Amniotic stem cell (primary cell): Measurements from ENCODE around the gene CERK.

ENCODE experiments used
- DNase-seq: peaks from one replicate; lab custom pipeline; 2025; lab: John Stamatoyannopoulos, UW

Gene CERK

DNA sequence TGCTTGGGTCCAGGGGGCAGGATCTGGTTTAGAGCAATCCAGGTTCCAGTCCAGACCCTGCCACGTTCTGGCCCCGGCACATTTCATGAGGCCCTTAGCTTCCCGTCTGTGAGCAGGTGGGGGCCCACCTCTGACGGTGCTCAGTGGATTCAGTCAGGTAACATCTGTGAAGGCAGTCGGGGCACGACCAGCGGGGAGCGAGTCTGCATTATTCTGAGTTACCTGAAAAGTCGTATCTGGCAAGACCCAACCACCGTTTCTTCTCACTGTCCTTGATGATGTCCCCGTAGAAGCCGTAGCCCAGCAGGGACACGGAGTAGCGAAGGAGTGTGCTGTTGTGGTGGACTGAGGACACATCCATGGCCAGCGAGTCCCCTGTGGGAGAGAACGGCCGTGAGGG, 39.0 kb downstream of the CERK start:
- no peak for DNase-seq

- no peak for DNase-seq
These were observed 40.1 kb downstream of the CERK start for GRCh38 chr22:46697811-46698515.

GRCh38 chr22:46696614-46697013, 41.4 kb downstream of the CERK start:
- no peak for DNase-seq

DNA sequence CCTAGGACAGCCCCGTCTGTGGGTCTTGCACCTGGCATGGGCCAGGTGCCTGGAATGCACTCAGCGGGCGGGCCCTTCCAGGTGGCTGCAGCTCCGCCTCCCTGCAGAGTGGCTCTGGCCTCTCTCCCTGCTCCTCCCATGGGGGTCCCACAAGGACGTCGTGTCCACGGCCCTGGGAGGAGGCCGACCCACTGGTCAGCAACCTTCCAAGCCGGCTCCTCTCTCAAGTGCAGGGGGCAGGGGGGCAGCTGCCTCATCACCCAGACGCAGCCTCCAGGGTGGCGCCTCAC, 41.9 kb downstream of the CERK start:
- no peak for DNase-seq

DNA sequence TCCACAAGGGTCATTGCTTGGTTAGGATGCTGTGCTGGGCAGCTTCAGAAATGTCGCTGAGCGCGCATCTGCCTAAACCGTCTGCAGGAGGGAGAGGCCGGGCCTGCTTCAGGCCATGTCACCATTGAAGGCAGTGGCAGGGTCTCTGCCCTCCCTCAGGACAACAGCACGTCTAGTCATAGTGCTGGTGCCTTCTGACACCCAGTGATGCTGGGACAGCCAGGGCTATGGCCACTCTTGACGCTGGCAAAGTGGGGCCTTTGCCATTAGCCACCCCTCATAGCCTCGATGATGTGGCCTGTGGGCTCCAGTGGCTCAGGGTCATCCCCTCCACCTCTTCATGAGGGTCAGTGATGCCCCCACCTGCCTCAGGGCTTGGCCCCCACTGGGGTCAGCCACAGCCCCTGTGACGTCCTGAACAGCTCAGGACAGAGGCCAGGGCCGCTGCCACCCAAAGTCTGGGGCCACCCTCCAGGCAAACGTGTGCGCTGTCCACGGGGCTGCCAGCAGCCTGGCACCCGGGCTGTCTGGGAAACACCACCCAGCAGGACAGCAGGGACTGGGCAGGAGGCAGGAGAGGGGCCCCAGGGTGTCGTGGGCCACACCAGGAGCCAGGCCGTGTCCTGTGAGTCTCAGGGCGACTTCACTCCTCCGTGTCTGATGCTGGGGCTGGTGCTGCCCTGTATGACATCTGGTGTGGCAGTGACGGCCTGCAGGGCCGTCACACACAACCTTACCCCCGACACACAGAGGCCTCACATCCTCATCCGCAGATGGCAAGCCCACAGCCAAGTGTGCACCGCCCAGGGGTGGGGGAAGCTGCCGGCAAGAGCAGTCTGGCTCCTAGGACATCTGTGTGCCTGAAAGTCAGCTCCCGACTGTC, 42.5 kb downstream of the CERK start:
- DNase-seq = no peak

DNA sequence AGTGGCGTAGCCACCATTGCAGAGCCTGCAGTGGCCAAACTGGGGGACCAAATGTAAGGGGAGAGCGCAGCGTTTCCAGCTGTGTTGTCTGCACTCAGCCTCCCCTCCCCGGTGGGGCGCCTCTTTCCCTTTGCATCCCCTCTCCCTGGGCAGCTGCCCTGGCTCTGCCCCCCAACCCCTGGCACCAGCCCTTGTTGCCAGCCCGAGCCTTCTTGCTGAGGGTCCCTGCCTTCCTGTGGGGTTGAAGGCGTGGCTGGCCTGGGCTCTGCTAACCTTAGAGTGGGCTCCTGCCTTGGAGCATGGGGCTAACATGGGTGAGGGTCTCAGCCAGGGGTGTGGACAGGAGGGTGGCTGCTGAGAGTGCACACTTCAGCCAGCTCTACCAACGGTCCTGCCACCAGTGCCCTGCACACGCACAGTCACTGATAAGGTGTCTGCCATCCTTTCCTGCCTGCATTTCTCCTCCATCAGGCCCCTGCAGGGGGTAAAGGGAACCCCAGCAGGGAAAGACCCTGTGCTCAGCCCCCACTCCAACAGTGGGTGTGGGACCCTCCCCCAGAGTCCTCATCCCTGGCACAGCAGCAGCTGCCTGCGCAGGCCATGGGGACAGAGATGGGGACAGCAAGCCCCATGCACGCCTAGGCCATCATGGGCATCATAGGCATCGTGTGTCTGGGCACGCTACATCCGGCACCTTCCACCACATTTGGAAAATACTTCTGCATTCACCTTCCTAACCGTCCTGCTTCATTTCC, 43.5 kb downstream of the CERK start:
- DNase-seq = no peak

DNA sequence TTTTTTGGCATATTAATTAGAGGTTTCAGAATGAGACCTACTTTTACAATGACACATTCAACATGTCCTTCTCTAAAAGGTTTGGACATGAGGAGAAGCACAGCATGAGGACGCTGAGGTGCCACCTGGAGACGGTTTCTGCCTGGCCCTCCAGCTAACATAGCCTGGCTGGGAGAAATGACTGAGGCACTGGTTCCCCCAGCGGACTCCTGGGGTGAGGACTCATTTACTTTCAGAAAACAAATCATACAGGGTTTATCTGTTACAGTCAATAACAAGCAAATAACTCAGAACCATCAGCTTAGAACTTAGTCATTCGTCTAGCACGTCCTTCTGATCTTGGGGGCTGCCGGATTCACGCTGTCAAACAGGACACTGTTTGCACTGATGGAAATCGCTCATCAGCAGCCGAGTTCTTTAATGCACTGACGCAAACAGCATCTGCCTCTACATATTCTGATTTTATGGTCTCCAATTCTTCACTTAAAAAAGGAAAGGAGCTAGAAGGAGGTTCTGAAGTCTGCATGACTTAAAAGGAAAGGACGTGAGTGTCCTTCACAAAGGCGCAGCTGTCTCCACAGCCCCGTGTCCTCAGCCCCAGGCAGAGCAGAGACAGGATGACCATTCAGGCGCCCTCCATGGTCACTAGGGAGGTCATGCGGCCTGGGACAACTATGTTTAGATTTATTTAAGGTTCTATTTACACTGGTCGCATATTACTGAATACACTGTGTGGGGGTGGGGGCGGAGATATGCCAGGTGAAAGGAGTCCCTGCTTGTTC, 44.2 kb downstream of the CERK start:
- no peak for DNase-seq

DNA sequence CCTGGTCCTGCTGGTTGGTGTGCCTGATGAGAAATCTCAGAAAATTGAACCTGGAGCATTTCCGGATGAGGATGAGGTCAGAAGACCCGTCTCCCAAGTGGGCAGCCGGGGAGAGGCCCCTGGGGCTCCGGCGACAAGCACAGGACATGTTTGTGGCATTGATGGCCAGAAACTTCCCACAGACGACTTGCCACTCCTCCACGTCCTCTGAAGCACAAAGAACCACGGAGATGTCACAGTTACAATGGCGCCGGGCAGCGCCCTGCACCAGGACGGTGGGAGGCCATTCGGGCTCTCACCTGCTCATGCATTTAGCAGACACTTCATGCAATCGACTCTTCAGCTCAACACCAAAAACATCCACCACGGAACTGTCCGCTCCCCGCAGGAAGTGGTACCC, 46.5 kb downstream of the CERK start:
- DNase-seq = no peak

DNA sequence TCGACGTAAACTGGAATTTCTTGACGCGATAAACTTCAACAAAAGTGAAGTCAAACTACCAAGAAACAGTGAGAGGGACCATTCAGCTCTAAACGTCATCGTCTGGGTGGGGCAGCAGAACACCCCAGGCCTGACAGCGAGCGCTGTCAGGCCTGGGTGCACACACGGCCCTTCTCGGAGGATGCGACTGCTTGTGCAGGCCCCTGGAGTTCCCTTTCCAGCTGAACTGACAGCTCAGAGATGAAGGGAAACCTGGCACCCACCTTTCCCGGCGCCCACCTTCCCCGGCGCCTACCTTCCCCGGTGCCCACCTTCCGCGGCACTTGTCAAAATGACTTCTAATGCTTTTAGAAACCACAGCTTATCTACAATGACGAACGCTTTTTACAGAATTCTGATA, 47.9 kb downstream of the CERK start:
- no peak for DNase-seq

GRCh38 chr22:46688949-46689348, 49.1 kb downstream of the CERK start:
- DNase-seq = no peak

- no peak for DNase-seq
These were observed 50.6 kb downstream of the CERK start for GRCh38 chr22:46687460-46687859.

DNA sequence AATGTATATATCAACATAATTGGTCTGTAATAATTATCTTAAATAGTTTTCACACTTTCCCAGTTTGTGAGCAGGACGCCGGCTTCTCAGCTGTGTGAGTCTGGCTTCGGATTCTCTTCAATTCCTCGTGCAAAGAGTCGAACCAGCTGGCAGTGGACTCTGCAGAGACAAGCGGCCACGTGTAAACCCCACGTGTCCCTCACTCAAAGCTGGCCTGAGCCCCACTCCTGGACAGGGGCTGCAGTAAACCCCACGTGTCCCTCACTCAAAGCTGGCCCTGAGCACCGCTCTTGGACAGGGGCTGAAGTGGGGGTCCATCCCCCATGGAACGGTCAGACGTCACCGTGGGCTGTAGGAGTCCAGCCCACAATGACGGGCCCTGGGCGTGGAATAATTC, 51.0 kb downstream of the CERK start:
- DNase-seq = no peak

DNA sequence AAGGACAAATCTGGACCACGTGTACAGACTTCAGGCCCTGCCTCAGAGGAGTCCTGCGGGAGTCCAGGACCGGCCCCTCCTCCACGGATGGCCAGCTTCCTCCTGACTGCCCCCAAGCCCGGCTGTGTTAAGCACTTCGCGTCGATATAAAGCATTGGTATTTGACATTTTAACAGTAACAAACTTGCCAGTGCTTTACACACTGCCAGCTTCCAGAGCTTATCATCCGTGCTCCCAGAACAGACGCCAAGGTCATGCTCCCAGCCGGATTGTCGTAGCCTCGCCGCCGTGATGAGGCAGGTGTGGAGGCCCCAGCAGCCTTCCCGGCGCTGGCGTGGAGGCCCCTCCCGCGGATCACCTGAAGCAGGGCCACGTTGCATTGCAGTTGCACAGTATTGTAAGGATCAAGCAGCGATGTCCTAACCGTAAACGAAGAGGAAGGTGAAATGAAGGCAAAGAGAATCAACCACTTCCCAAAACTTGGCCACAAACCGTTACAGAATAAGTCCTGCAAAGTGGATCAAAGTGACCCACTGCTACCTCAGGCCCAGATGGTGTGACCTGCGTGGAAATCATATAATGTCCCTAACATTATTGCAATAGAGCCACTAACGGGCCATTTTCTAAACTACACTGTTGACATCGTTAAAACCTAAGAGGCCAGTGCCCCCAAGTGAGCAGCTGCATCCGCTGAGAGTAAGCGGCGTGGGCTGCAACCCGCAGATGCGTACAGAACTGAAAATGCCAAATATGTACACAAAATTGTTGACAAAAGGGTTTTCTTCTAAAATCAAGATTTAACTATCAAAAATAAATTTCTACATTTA, 51.6 kb downstream of the CERK start:
- DNase-seq = no peak

DNA sequence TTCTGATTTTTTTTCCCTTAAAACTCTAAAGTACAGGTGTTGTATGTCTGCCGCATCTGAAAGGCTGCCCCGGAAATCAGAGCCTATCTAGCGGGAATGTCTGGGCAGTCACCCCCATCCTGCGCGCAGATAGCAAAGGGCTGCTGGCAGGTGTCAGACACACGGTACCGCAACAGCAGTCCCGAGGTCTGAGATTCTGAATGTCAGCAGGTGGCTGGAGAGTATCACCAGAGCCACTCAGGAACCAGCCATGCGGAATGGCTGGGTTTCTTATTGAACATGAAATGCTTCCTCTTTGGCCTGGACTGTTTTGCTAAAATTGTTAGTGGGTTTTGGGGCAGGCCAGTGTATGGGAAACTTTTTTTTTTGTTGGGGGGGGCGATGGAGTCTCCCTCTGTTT, 53.3 kb downstream of the CERK start:
- DNase-seq = no peak

GRCh38 chr22:46682011-46682731, 55.9 kb downstream of the CERK start:
- no peak for DNase-seq

DNA sequence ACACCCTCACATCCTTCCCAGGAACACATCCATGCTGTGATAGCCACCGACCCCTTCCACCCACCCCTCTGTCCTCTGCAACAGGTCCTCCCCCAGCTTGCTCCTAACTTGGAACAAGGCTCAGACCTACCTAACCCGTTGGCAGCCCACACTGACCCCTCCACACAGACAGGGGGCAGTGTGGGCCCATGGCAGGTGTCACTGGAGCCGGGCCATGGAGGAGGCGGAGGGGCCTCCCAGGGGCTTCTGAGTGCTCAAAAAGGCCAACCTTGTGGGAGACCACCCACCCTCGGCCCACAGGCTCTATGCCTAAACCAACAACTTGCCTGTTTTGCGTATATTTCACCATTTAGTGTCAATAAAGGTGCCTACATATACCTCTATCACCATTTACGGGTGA, 57.0 kb downstream of the CERK start:
- DNase-seq = no peak

- no peak for DNase-seq
These were observed 58.3 kb downstream of the CERK start for GRCh38 chr22:46679706-46680269.

DNA sequence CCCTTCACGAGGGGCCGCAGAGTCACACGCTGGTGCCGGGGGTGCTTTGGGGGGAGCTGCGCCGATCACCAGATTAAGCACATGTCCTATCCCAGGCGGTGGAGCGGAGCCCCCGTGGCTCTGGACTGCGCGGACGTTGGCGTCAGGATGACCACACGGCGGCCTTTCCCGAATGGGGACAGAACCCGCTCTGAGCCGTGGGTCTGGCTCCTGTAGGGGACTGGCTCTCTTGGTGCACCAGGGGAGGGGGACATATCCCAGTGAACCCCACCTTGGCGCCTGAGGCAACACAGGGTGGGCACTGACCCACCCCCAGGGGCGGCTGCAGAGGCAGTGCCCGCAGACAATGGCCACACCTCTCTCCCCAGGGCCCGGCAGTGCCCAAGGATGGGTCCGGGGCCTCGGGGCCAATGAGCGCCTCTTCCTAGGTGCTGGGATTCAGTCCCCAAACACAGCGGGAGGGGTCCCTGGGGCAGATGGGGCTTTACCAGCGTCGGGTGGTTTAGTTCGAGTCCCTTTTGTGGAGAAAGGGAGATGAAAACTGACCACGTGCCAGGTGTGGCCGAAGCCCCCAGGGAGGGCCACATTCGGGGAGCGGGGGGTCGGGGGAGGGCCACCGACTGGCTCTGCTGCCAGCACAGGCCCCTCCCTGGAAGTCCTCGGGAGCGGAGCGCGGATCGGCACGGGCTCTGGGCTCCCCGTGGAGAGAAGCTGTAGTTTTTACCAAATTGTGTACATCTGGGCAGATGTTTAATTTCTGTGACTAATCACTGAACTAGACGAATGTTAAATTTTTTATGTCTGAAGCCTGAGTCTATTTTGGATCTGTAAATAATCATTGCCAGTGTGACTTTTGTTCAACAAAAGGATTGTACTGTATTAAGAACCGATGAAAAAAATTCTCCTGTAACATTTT, 59.0 kb downstream of the CERK start:
- DNase-seq = no peak

DNA sequence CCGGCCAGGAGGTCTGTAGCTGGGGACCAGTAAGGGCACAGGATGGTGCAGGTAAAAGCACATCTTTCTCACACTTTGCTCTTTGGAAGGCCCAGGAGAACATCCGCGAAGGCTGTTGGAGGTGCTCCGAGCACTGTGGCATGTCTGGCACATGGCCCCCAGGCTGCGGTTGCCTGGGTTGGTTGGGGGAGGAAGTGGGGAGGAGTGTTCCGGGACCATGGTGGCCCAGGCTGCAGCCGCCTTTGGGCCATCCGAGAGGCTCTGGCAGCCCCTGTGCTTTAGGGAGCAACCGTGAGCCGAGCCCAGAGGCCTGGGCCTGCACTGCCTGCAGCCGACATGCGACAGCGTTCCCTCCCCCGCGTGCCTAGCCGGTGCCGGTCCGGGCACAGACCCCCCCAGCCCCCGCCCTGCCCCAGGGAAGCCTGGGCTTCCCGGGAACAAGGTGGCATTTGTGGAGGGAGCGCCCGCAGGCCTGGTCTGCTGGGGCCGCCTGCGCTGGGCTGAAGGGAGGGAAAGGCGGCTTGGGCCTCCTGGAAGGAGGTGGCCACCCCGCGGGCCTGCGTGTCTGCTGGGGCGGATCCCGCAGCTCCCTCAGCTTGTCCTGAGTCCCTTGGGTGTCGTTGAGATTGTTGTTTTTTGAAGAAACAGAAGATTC, 59.9 kb downstream of the CERK start:
- DNase-seq = no peak
